Osteocyte (in vitro differentiated cells): ENCODE measurements around the gene CPTP. TPM values are rescaled to one million over a fixed set of nuclear protein-coding genes. Genes with fewer than 3 reads are reported as not detected.

Source experiments
- DNase-seq: peaks from one replicate; pipeline ENCODE4 v3.0.0; 2021; ENCODE audit warnings: mixed read lengths; ENCODE audit not compliant: unreplicated experiment; ENCODE audit errors: extremely low spot score
- H3K27ac Mint-ChIP-seq: one replicate; pipeline ENCODE4 v1.8.0; 2021; ENCODE audit warnings: mild to moderate bottlenecking, mixed read lengths; ENCODE audit not compliant: unreplicated experiment
- H3K27me3 Mint-ChIP-seq: one replicate; pipeline ENCODE4 v1.8.0; 2021; ENCODE audit warnings: mixed read lengths; ENCODE audit not compliant: unreplicated experiment
- H3K36me3 Mint-ChIP-seq: one replicate; pipeline ENCODE4 v1.8.0; 2021; ENCODE audit warnings: mixed read lengths; ENCODE audit not compliant: unreplicated experiment
- H3K4me1 Mint-ChIP-seq: one replicate; pipeline ENCODE4 v1.8.0; 2021; ENCODE audit warnings: mixed read lengths; ENCODE audit not compliant: unreplicated experiment
- H3K4me3 Mint-ChIP-seq: one replicate; pipeline ENCODE4 v1.8.0; 2021; ENCODE audit warnings: mild to moderate bottlenecking, moderate library complexity, mixed read lengths; ENCODE audit not compliant: unreplicated experiment
- H3K9me3 Mint-ChIP-seq: one replicate; pipeline ENCODE4 v1.8.0; 2021; ENCODE audit warnings: mixed read lengths; ENCODE audit not compliant: unreplicated experiment
- CTCF ChIP-seq: fragments of 200-600 bp; sonication (generic); IDR thresholded peaks from 2 replicates; pipeline ENCODE4 v1.5.0; 2021; ENCODE audit warnings: antibody characterized with exemption, mild to moderate bottlenecking, moderate library complexity
- total RNA-seq: library from RNA; stranded (reverse); gene quantifications from 2 replicates; pipeline ENCODE4 v1.2.1, GENCODE V29; 2021

Gene CPTP
- total RNA-seq, 1 donor from 2014 or later: 23.5 TPM

- Mint-ChIP-seq H3K9me3 (no peaks in the 10 kb centered on the region), H3K27ac (no peak overlapping the region), H3K36me3 (no peaks in the 10 kb centered on the region), H3K4me1 (peaks cover 4% of the 10 kb centered on the region), H3K27me3 (no peaks in the 10 kb centered on the region), H3K4me3 (no peak overlapping the region)
- DNase-seq: no peak
- no peak for TF ChIP-seq CTCF
Measured at GRCh38 chr1:1292851-1293250, 31.8 kb upstream of the CPTP start.

GRCh38 chr1:1293263-1294249 lies 31.0 kb upstream of the CPTP start:
- H3K27me3 Mint-ChIP-seq: no peaks in the 10 kb centered on the region
- no peak overlapping the region for H3K27ac Mint-ChIP-seq
- peaks cover 4% of the 10 kb centered on the region for H3K4me1 Mint-ChIP-seq
- H3K9me3 Mint-ChIP-seq: no peaks in the 10 kb centered on the region
- H3K4me3 Mint-ChIP-seq: no peak overlapping the region
- TF ChIP-seq CTCF: no peak
- DNase-seq: no peak
- H3K36me3 Mint-ChIP-seq: no peaks in the 10 kb centered on the region

DNA sequence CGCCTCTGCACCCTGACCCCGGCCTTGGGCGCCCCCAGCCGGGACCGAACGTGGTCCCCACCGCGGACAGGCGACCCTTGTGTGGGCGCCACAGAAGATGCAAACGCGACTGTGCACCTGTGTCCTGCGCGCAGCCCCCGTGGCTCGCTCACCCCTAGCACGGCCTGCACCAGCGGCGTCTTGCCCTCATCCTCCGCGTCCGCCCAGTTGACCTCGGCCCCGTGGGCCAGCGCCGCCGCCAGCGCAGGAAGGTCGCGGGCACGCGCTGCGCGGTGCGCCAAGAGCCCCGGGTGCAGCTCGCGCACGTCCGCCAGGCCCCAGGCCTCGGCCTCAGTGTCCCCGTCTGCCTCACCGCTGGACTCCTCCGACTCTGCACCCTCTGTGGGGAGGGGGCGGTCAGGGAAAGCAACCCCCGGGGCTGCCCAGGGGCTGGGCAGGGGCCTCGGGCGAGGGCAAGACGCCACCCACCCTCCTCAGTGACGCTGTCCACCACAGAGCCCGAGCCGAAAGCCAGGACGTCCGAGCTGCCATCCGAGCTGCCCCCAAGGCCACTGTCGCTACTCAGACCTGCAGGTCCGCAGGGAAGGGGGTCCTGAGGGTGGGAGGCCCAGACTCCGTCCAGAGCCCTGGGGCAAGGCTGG lies 30.2 kb upstream of the CPTP start:
- no peaks in the 10 kb centered on the region for H3K36me3 Mint-ChIP-seq

GRCh38 chr1:1295154-1295923 lies 29.3 kb upstream of the CPTP start:
- H3K4me3 Mint-ChIP-seq: no peak overlapping the region
- DNase-seq: no peak
- H3K36me3 Mint-ChIP-seq: no peaks in the 10 kb centered on the region

More for the DNA sequence above, 30.2 kb upstream of the CPTP start:
- no peaks in the 10 kb centered on the region for H3K27me3 Mint-ChIP-seq
- no peak overlapping the region for H3K27ac Mint-ChIP-seq
- TF ChIP-seq CTCF: no peak
- H3K4me1 Mint-ChIP-seq: peaks cover 4% of the 10 kb centered on the region
- H3K4me3 Mint-ChIP-seq: no peak overlapping the region
- DNase-seq: no peak
- no peaks in the 10 kb centered on the region for H3K9me3 Mint-ChIP-seq

More at GRCh38 chr1:1295154-1295923, 29.3 kb upstream of the CPTP start:
- Mint-ChIP-seq H3K27me3 (no peaks in the 10 kb centered on the region), H3K9me3 (no peaks in the 10 kb centered on the region), H3K27ac (no peak overlapping the region), H3K4me1 (peaks cover 4% of the 10 kb centered on the region)
- TF ChIP-seq CTCF: no peak
